Astrocyte (in vitro differentiated cells and primary cell): ENCODE results near the gene ZDHHC4. TPM values are rescaled to one million over a fixed set of nuclear protein-coding genes. Genes with fewer than 3 reads are reported as not detected.

Experiments
- DNase-seq: peaks from one replicate; pipeline ENCODE4 v3.0.0-alpha.2; 2010; ENCODE audit warnings: low read depth
- FAIRE-seq: peaks from 2 replicates; lab custom pipeline; 2011; peaks lifted over from hg19 to GRCh38; lab: Jason Lieb, UNC
- H2AFZ ChIP-seq: 2 replicates; pipeline ENCODE4 v1.6.0; 2012; ENCODE audit warnings: low read depth, low read length, inconsistent platforms
- H3K27ac ChIP-seq: 2 replicates; pipeline ENCODE4 v1.5.1; 2011; ENCODE audit warnings: low read depth, low read length, inconsistent platforms
- H3K27me3 ChIP-seq: 2 replicates; pipeline ENCODE4 v1.6.0; 2011; ENCODE audit warnings: low read length, inconsistent platforms; ENCODE audit not compliant: insufficient read depth
- H3K36me3 ChIP-seq: 2 replicates; pipeline ENCODE4 v1.5.1; 2011; ENCODE audit warnings: low read length, inconsistent platforms; ENCODE audit not compliant: insufficient read depth
- H3K4me1 ChIP-seq: 2 replicates; pipeline ENCODE4 v1.5.1; 2011; ENCODE audit warnings: low read length, inconsistent platforms; ENCODE audit not compliant: insufficient read depth
- H3K4me2 ChIP-seq: 2 replicates; pipeline ENCODE4 v1.6.0; 2012; ENCODE audit warnings: low read length, inconsistent platforms
- H3K4me3 ChIP-seq: 2 replicates; pipeline ENCODE4 v1.5.1; 2011; ENCODE audit warnings: low read depth, mild to moderate bottlenecking, low read length, inconsistent platforms; ENCODE audit not compliant: insufficient read depth
- H3K79me2 ChIP-seq: 2 replicates; pipeline ENCODE4 v1.6.0; 2012; ENCODE audit warnings: mild to moderate bottlenecking, low read length, inconsistent platforms; ENCODE audit not compliant: insufficient read depth
- H3K9ac ChIP-seq: 2 replicates; pipeline ENCODE4 v1.6.0; 2012; ENCODE audit warnings: mild to moderate bottlenecking, low read length, inconsistent platforms
- H3K9me3 ChIP-seq: 2 replicates; pipeline ENCODE4 v1.5.1; 2012; ENCODE audit warnings: low read depth, mild to moderate bottlenecking, low read length, inconsistent platforms; ENCODE audit not compliant: insufficient read depth
- H4K20me1 ChIP-seq: 2 replicates; pipeline ENCODE4 v1.6.0; 2012; ENCODE audit warnings: low read length, inconsistent platforms; ENCODE audit not compliant: insufficient read depth
- H3K27ac Mint-ChIP-seq: one replicate; pipeline ENCODE4 v1.8.0; 2021; ENCODE audit warnings: mild to moderate bottlenecking, mixed read lengths; ENCODE audit not compliant: unreplicated experiment
- H3K27me3 Mint-ChIP-seq: one replicate; pipeline ENCODE4 v1.8.0; 2021; ENCODE audit warnings: low read depth, mixed read lengths; ENCODE audit not compliant: unreplicated experiment
- H3K36me3 Mint-ChIP-seq: one replicate; pipeline ENCODE4 v1.8.0; 2021; ENCODE audit warnings: low read depth, mixed read lengths; ENCODE audit not compliant: unreplicated experiment
- H3K4me1 Mint-ChIP-seq: one replicate; pipeline ENCODE4 v1.8.0; 2021; ENCODE audit warnings: low read depth, mixed read lengths; ENCODE audit not compliant: unreplicated experiment
- H3K4me3 Mint-ChIP-seq: one replicate; pipeline ENCODE4 v1.8.0; 2021; ENCODE audit warnings: mild to moderate bottlenecking, moderate library complexity, mixed read lengths; ENCODE audit not compliant: unreplicated experiment
- H3K9me3 Mint-ChIP-seq: one replicate; pipeline ENCODE4 v1.8.0; 2021; ENCODE audit warnings: mild to moderate bottlenecking, mixed read lengths; ENCODE audit not compliant: unreplicated experiment
- EZH2 ChIP-seq: IDR thresholded peaks from 2 replicates; pipeline ENCODE4 v1.6.1; 2012; ENCODE audit warnings: mild to moderate bottlenecking, low read length, inconsistent platforms; ENCODE audit not compliant: insufficient read depth
- total RNA-seq: library from RNA; stranded (reverse); gene quantifications from 2 replicates; pipeline ENCODE4 v1.2.1, GENCODE V29; 2021
- TF ChIP-seq, protein P1 (sequence below): IDR thresholded peaks from 2 replicates; pipeline ENCODE4 v1.5.1; 2011; ENCODE audit warnings: low read depth, mild to moderate bottlenecking, inconsistent platforms, low read length, moderate library complexity; ENCODE audit not compliant: insufficient read depth

ZDHHC4 gene
- total RNA-seq, 1 donor from 2014 or later: 33.2 TPM

DNA sequence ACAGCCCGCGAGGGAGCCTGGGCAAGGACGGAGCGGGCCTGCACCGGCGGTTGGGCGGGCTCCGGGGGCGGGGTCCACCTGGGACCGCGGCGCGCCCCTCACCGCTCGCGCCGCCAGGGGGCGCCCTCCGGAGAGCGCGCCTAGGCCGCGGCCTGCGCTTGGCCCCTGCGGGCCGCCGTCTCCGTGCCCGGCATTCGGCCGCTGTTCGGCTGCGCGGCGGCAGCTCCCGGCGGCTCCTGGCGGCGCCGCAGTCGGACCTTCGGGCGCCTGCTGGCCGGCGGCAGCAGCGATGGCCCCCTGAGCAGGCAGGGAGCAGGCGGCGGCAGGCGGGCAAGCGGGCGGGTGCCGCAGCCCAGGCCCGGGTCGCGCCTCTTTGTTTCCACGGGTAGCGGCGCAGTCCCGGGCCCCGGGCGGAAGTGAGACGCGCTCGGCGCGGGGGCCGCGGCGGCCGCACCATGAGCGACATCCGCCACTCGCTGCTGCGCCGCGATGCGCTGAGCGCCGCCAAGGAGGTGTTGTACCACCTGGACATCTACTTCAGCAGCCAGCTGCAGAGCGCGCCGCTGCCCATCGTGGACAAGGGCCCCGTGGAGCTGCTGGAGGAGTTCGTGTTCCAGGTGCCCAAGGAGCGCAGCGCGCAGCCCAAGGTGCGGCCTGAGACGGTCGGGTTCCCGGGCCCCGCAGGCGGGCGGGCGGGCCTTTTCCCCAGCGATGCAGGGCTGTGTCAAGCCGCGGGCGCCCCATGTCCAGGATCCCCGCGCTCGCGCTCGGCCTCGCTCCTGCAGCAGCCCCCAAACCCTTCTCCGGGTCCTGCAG lies 12.8 kb downstream of the ZDHHC4 start, which contains the start of gene INTS15:
Gene INTS15, plus strand, starts transcription at position 193 of the 816 bp plus-strand sequence. Its CDS starts 263 bp downstream, at position 456.
- H2AFZ ChIP-seq: peak within 1 kb of the TSS; percentile 97
- H3K79me2 ChIP-seq: peaks cover 21% of the 10 kb centered on the region
- TF ChIP-seq EZH2: no peak
- TF ChIP-seq, protein P1, sequence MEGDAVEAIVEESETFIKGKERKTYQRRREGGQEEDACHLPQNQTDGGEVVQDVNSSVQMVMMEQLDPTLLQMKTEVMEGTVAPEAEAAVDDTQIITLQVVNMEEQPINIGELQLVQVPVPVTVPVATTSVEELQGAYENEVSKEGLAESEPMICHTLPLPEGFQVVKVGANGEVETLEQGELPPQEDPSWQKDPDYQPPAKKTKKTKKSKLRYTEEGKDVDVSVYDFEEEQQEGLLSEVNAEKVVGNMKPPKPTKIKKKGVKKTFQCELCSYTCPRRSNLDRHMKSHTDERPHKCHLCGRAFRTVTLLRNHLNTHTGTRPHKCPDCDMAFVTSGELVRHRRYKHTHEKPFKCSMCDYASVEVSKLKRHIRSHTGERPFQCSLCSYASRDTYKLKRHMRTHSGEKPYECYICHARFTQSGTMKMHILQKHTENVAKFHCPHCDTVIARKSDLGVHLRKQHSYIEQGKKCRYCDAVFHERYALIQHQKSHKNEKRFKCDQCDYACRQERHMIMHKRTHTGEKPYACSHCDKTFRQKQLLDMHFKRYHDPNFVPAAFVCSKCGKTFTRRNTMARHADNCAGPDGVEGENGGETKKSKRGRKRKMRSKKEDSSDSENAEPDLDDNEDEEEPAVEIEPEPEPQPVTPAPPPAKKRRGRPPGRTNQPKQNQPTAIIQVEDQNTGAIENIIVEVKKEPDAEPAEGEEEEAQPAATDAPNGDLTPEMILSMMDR: peak; percentile 31
- peak within 1 kb of the TSS; percentile 91 for H3K27ac Mint-ChIP-seq
- H3K9me3 ChIP-seq: no peaks in the 10 kb centered on the region
- peak within 1 kb of the TSS; percentile 53 for H3K27ac ChIP-seq
- DNase-seq (peak; percentile 62), FAIRE-seq (no peak)
- H3K4me3 ChIP-seq: peak within 1 kb of the TSS; percentile 86
- peaks cover 8% of the 10 kb centered on the region for H3K36me3 ChIP-seq
- H3K9ac ChIP-seq: peak within 1 kb of the TSS; percentile 88
- H3K9me3 Mint-ChIP-seq: no peaks in the 10 kb centered on the region
- no peaks in the 10 kb centered on the region for H3K27me3 ChIP-seq
- H3K4me2 ChIP-seq: peak within 1 kb of the TSS; percentile 99
- peaks cover 4% of the 10 kb centered on the region for H3K4me1 Mint-ChIP-seq
- H3K27me3 Mint-ChIP-seq: no peaks in the 10 kb centered on the region
- H3K36me3 Mint-ChIP-seq: peaks cover 10% of the 10 kb centered on the region
- H3K4me3 Mint-ChIP-seq: peak within 1 kb of the TSS; percentile 96
- peaks cover 12% of the 10 kb centered on the region for H3K4me1 ChIP-seq
- H4K20me1 ChIP-seq: peaks cover 10% of the 10 kb centered on the region

DNA sequence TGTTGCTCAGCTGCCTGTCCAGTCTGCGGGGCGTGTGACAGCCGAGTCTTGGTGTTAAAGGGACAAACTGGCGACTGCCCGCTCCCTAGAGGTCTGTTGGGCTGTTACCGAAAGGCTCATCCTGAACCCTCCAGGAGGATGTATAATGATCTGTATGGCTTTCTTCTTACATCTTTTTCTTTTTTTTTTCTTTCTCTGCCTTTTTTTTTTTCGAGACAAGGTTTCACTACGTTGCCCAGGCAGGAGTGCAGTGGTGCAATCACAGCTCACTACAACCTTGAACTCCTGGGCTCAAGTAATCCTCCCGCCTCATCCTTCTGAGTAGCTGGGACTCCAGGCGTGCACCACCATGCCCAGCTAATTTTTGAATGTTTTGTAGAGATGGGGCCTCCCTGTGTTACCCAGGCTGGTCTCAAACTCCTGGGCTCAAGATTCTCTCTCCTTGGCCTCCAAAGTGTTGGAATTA lies 13.4 kb downstream of the ZDHHC4 start:
- Histone ChIP-seq H3K4me3 (peak overlapping the region; percentile 86), H3K4me1 (peaks cover 12% of the 10 kb centered on the region), H3K27me3 (no peaks in the 10 kb centered on the region), H3K79me2 (peaks cover 21% of the 10 kb centered on the region), H3K27ac (no peak overlapping the region), H4K20me1 (peaks cover 10% of the 10 kb centered on the region), H3K4me2 (peak overlapping the region; percentile 99), H3K9me3 (no peaks in the 10 kb centered on the region), H3K36me3 (peaks cover 10% of the 10 kb centered on the region), H2AFZ (peak overlapping the region; percentile 97), H3K9ac (peak overlapping the region; percentile 88)
- TF ChIP-seq EZH2: no peak
- TF ChIP-seq, protein P1: no peak
- Mint-ChIP-seq H3K27ac (peak overlapping the region; percentile 91), H3K27me3 (no peaks in the 10 kb centered on the region), H3K4me3 (peak overlapping the region; percentile 96), H3K4me1 (peaks cover 4% of the 10 kb centered on the region), H3K36me3 (peaks cover 9% of the 10 kb centered on the region), H3K9me3 (no peaks in the 10 kb centered on the region)
- DNase-seq (no peak), FAIRE-seq (no peak)
